ENCODE measurements around the gene NAXD.

DNA sequence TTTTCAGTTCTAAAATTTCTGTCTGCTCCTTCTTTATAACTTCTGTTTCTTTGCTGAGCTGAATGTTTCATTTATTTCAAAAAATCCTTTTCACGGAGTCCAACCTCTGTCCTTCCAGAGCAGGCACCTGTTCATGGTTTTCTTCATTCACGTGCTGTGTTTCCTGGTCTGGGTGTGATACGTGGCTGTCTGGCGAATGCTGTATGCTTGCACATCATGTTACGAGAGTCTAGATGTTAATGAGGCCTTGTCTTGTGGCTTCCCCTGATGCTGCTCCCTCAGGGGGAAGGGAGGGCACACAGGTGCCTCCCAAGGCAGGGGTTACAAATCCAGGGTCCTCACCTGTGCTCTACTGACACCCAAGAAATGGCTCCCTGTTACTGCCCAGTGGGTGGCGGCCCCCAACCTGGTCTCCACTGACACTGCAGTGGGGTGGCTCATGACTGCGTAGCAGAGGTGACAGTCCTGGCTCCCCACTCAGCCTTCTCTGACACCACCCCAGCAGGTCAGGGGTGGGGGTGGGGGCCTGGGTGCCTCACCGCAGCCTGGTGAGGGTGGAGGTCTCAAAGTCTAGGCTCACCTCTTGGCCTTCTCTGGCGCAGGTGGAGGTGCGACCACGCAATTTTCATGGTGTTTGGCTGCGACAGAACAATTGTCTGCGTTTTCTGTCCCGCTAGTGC lies 33.7 kb upstream of the NAXD start:
- TF ChIP-seq, protein P1, sequence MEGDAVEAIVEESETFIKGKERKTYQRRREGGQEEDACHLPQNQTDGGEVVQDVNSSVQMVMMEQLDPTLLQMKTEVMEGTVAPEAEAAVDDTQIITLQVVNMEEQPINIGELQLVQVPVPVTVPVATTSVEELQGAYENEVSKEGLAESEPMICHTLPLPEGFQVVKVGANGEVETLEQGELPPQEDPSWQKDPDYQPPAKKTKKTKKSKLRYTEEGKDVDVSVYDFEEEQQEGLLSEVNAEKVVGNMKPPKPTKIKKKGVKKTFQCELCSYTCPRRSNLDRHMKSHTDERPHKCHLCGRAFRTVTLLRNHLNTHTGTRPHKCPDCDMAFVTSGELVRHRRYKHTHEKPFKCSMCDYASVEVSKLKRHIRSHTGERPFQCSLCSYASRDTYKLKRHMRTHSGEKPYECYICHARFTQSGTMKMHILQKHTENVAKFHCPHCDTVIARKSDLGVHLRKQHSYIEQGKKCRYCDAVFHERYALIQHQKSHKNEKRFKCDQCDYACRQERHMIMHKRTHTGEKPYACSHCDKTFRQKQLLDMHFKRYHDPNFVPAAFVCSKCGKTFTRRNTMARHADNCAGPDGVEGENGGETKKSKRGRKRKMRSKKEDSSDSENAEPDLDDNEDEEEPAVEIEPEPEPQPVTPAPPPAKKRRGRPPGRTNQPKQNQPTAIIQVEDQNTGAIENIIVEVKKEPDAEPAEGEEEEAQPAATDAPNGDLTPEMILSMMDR (IDR thresholded peaks at IDR 0.05; ENCODE audit: insufficient read depth, low read length), result no peak
- TF ChIP-seq POLR2AphosphoS5 (IDR thresholded peaks at IDR 0.05; ENCODE audit: low read depth), result no peak
- TF ChIP-seq, protein P2, sequence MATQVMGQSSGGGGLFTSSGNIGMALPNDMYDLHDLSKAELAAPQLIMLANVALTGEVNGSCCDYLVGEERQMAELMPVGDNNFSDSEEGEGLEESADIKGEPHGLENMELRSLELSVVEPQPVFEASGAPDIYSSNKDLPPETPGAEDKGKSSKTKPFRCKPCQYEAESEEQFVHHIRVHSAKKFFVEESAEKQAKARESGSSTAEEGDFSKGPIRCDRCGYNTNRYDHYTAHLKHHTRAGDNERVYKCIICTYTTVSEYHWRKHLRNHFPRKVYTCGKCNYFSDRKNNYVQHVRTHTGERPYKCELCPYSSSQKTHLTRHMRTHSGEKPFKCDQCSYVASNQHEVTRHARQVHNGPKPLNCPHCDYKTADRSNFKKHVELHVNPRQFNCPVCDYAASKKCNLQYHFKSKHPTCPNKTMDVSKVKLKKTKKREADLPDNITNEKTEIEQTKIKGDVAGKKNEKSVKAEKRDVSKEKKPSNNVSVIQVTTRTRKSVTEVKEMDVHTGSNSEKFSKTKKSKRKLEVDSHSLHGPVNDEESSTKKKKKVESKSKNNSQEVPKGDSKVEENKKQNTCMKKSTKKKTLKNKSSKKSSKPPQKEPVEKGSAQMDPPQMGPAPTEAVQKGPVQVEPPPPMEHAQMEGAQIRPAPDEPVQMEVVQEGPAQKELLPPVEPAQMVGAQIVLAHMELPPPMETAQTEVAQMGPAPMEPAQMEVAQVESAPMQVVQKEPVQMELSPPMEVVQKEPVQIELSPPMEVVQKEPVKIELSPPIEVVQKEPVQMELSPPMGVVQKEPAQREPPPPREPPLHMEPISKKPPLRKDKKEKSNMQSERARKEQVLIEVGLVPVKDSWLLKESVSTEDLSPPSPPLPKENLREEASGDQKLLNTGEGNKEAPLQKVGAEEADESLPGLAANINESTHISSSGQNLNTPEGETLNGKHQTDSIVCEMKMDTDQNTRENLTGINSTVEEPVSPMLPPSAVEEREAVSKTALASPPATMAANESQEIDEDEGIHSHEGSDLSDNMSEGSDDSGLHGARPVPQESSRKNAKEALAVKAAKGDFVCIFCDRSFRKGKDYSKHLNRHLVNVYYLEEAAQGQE (IDR thresholded peaks at IDR 0.05; ENCODE audit: insufficient replicate concordance, low read depth), result no peak
- TF ChIP-seq GABPA (IDR thresholded peaks at IDR 0.05; ENCODE audit: low read depth), result no peak
- no peak for TF ChIP-seq SPI1 (IDR thresholded peaks at IDR 0.05; ENCODE audit: borderline replicate concordance, low read depth)
